ENCODE measurements around the gene PLEKHH2.
"Not testable (repeated sequence)": the region's sequence is repeated elsewhere in the genome, so short reads cannot be mapped to it uniquely, and the experiment has no call there.

PLEKHH2 gene

GRCh38 chr2:43637030-43637803 lies at the start of gene PLEKHH2:
TSS of gene PLEKHH2 (plus strand) at chr2:43637260. CDS start at chr2:43644674, 7,414 bp downstream.
- DNase-seq, result peak; percentile 86

GRCh38 chr2:43592443-43592842 lies 44.6 kb upstream of the PLEKHH2 start:
- DNase-seq, result peak; percentile 83

- no peak for DNase-seq
These were observed 43.8 kb upstream of the PLEKHH2 start for GRCh38 chr2:43593254-43593653.

DNA sequence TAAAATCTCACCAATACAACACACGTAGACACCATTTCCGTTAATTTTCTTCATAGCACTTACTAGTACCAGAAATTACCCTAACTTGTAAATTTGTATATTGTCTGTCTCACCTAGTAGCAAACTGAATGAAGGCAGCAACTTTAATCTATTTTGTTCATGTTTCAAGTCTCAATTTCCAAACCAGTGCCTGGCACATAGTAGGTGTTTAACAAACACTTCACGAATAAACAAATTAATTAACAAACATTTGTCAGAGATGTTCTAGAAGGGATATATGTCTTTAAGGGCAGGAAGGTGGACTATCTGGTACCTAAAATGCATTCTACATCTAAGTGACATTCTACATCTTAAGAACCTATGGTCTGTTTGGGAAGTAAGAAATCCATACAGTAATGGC lies 42.2 kb upstream of the PLEKHH2 start:
- DNase-seq, result no peak

- DNase-seq, result peak; percentile 99
These were observed 41.3 kb upstream of the PLEKHH2 start, which contains the start of gene THADA for GRCh38 chr2:43595603-43596412. TSS of gene THADA (minus strand) at chr2:43596038. CDS start at chr2:43592392, 3,646 bp downstream.

DNA sequence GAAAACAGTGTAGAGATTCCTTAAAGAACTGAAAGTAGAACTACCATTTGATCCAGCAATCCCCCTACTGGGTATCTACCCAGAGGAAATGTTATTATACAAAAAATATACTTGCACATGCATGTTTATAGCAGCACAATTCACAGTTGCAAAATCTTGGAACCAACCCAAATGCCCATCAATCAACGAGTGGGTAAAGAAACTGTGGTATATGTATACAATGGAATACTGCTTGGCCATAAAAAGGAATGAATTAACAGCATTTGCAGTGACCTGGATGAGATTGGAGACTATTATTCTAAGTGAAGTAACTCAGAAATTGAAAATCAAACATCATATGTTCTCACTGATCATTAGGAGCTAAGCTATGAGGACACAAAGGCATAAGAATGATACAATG lies 36.5 kb upstream of the PLEKHH2 start:
- DNase-seq, result not testable (repeated sequence)

DNA sequence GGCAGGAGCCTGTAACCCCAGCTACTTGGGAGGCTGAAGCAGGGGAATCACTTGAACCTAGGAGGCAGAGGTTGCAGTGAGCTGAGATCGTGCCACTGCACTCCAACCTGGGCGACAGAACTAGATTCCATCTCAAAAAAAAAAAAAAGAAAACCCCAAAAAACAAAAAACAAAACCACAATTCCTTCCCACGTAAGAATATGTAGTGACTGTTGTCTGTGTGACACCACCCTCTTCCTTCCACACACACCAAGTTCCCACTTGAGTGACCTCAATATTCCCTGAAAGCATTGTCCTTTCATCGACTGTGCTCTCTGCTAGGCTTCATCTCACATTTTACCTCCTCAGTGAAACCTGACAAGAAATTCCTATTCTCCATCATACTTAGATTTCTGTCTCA lies 32.4 kb upstream of the PLEKHH2 start:
- no peak for DNase-seq

DNA sequence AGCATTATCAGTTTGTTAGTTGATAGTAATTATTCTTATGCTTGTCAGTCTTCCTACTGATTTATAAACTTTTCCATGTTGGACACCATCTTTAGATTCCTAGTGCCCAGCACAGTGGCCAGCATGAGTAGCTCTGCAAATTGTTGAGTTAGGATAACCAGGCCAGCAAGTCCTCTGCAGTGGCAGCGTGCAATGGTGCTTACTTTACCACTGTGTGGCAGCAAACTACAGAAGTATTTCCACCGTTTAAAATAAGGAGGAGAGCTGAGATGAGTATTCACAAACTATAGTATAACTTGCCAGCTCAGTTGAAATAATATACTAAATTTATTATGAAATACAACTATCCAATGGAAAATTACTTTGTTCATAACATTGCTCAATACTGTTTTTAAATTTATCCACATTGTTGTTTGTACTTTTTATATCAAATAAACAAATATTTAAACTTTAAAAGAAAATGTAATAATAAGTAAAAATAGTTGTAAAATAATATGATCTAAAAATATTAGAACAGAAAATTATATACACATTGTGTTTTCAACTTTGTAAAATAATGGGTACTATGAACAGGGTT lies 31.9 kb upstream of the PLEKHH2 start:
- peak; percentile 35 for DNase-seq

GRCh38 chr2:43605851-43606250 lies 31.2 kb upstream of the PLEKHH2 start:
- DNase-seq, result no peak

DNA sequence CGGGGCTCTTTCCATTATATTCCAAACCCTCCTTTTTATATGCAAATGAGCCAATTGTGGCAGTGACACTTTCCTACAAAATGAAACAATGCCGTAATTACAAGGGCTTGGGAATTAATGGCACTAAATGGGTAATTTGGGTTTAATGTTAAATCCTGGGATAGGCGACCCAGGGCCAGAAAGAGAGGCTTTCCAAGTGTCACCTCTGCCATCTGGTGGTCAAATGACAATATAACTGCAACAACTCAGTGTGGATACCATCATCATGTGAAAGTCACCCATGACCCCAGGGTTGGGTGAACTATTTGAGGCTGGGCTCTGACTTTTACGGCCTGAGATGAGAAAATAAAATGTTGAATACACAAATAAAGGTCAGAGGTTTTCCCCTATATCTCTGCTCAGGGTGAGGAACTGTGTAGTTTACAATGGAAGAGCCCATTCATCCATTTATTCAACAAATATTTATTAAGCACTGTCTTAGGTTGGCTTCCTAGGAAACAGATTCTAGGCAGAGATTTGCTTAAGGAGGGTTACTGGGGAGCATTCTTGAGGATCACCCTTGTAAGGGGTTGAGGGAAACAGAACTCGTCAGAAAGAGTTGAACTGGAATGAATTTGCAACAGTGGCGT lies 27.7 kb upstream of the PLEKHH2 start:
- DNase-seq, result peak; percentile 34

- no peak for DNase-seq
These were observed 26.7 kb upstream of the PLEKHH2 start for GRCh38 chr2:43610361-43610760.

DNA sequence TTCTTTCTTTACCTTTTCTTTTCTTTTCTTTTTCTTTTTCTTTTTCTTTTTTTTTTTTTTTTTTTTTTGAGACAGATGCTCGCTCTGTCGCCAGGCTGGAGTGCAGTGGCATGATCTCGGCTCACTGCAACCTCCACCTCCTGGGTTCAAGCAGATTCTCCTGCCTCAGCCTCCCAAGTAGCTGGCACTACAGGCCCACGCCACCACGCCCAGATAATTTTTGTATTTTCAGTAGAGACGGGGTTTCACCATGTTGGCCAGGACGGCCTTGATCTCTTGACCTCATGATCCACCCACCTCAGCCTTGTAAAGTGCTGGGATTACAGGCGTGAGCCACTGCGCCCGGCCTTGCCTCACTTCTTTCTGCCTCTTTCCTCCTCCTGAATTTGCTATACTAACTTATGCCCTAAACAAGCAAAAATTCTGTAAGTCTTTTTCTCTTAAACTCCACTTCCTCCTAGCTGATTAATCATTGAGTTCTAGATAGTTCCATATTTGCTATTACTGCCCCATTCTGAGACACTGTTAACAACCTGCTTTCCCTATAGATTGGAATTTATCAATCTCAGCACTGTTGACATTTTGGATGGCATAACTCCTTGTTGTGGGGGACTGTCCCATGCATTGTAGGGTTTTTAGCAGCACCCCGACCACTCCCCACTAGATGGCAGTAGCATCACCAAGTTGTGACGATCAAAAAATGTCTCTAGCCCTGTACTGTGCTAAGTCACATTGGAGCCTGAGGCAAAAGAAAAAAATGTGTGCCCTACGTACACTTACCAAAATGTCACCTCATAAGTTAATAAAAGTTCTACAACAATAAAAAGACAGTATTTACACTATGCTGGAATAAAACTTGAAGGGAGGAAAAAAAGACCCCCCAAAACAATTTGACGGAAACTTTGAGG lies 24.8 kb upstream of the PLEKHH2 start:
- DNase-seq, result peak; percentile 65

DNA sequence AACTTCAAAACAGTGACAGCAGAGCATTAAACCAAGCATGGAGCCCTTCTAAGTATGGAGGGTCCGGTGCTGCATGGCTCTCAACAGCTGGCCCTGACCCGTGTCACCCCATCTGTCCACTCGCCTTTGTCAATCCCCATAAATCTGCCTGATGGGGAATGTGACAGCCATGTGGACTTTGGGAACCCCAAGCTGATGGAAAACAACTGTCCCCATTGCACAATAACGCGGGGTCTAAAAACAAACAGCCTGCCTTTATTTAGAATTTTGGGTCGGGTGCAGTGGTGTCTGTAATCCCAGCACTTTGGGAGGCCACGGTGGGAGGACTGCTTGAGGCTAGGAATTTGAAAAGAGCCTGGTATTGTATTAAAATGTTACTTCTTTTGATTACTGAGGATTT lies 24.1 kb upstream of the PLEKHH2 start:
- no peak for DNase-seq

DNA sequence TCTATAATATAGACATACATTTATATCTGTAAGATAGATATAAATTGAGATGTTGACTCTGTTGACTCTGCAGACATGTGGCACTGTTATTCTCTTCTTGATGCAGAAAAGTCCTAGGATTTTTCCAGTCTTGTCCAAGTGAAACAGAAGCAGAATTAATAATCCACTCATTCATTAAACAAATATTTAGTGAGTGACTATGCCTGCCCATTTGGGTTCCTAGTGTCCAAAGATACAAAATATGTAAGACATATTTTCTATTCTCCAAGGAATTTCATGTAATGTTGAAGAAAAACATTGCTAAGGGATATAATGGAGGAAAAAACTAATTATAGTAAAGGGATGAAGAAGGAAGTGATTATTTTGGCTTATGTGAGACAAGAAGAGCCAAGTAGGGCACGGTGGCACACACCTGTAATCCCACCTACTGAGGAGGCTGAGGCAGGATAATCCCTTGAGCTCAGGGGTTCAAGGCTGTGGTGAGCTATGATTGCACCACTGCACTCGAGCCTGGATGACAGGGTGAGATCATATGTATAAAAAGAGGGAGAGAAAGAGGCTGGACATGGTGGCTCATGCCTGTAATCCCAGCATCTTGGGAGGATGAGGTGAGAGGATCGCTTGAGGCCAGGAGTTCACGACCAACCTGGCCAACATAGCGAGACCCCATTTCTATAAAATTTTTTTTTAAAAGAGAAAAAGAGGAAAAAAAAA lies 19.9 kb upstream of the PLEKHH2 start:
- DNase-seq, result no peak

- no peak for DNase-seq
These were observed 17.5 kb upstream of the PLEKHH2 start for GRCh38 chr2:43619511-43619910.

GRCh38 chr2:43622931-43623451 lies 14.1 kb upstream of the PLEKHH2 start:
- DNase-seq, result no peak

DNA sequence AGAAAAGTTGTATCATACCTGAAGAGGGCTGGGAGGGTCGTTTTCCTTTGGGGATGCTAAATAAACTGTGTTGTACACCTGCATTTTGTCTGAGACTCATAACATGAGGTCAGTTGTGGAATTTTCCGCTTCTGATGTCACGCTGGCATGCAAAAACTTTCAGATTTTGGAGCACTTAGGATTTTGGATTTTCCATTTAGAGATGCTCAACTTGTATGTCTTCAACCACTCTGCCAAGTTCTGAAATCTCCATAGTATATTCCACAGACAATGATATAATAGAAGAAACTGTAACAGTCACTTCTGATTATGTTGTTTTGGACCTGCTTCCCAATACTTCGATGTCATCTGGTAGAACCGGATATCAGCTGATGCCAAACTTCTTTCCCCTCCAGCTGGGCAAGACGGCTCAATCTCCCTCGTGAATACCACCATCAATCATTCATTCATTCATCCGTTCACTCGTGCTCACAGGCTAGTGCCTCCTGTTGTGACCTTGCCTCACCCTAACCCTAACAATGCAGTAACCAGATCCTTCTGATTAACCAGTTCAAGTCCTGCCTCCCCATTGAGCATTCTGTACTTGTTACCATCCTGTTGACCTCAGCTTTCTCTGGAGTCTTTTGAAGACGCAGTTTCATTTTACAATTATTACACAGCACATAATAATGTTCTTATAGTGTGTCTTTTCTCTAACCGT lies 5.3 kb upstream of the PLEKHH2 start:
- DNase-seq, result no peak

- DNase-seq, result peak; percentile 89
These were observed 2.3 kb upstream of the PLEKHH2 start for GRCh38 chr2:43634604-43635306.

- not testable (repeated sequence) for DNase-seq
These were observed 907 bp upstream of the PLEKHH2 start for GRCh38 chr2:43636153-43636552.

- DNase-seq, result no peak
These were observed 439 bp upstream of the PLEKHH2 start for GRCh38 chr2:43636621-43637020.

All from fibroblast of skin of right quadriceps (primary cell).